Measurements from ENCODE around the gene CLK2. TPM values are rescaled to one million over a fixed set of nuclear protein-coding genes. Genes with fewer than 3 reads are reported as not detected.
A peak's percentile ranks its signal among the peaks of the same experiment; 100 is the strongest.
"Not testable (repeated sequence)": the region's sequence is repeated elsewhere in the genome, so short reads cannot be mapped to it uniquely, and the experiment has no call there.

CLK2 gene
- total RNA-seq, 1 donor from 2014 or later = 106 TPM

GRCh38 chr1:155219592-155220031, 53.7 kb downstream of the CLK2 start:
- peak overlapping the region; percentile 37 for H3K27ac Mint-ChIP-seq
- peak overlapping the region; percentile 55 for H3K4me3 Mint-ChIP-seq (ENCODE audit: low read depth)
- no peak for TF ChIP-seq CTCF (IDR thresholded peaks at IDR 0.05; ENCODE audit: unreplicated experiment)
- no peaks in the 10 kb centered on the region for H3K9me3 Mint-ChIP-seq (ENCODE audit: low read depth)
- no peak for DNase-seq (ENCODE audit: low spot score, unreplicated experiment)
- H3K36me3 Mint-ChIP-seq (ENCODE audit: insufficient read depth) = no peaks in the 10 kb centered on the region
- no peaks in the 10 kb centered on the region for H3K27me3 Mint-ChIP-seq
- peaks cover 8% of the 10 kb centered on the region for H3K4me1 Mint-ChIP-seq (ENCODE audit: low read depth)

GRCh38 chr1:155218854-155219591, 54.3 kb downstream of the CLK2 start:
- DNase-seq (ENCODE audit: low spot score, unreplicated experiment) = no peak
- H3K4me1 Mint-ChIP-seq (ENCODE audit: low read depth) = peaks cover 8% of the 10 kb centered on the region
- no peak for TF ChIP-seq CTCF (IDR thresholded peaks at IDR 0.05; ENCODE audit: unreplicated experiment)
- peak overlapping the region; percentile 37 for H3K27ac Mint-ChIP-seq
- H3K36me3 Mint-ChIP-seq (ENCODE audit: insufficient read depth) = no peaks in the 10 kb centered on the region
- H3K4me3 Mint-ChIP-seq (ENCODE audit: low read depth) = peak overlapping the region; percentile 55
- H3K9me3 Mint-ChIP-seq (ENCODE audit: low read depth) = no peaks in the 10 kb centered on the region
- no peaks in the 10 kb centered on the region for H3K27me3 Mint-ChIP-seq

GRCh38 chr1:155214702-155215101, 58.6 kb downstream of the CLK2 start:
- not testable (repeated sequence) for H3K4me1 Mint-ChIP-seq (ENCODE audit: low read depth); H3K27ac Mint-ChIP-seq; H3K36me3 Mint-ChIP-seq (ENCODE audit: insufficient read depth); DNase-seq (ENCODE audit: low spot score, unreplicated experiment); H3K9me3 Mint-ChIP-seq (ENCODE audit: low read depth); H3K27me3 Mint-ChIP-seq; H3K4me3 Mint-ChIP-seq (ENCODE audit: low read depth)

Other genes starting within 250 kb of the CLK2 start
- gene DCST2, start 239.7 kb downstream of the CLK2 start, total RNA-seq = 2.2 TPM in 2 replicates
- not detected in 2 replicates for gene DCST1, start 239.7 kb downstream of the CLK2 start, total RNA-seq
- gene ADAM15, start 222.2 kb downstream of the CLK2 start, total RNA-seq = 20.9 and 22.1 TPM in 2 replicates
- 45.5 and 46.8 TPM in 2 replicates for gene EFNA4, start 209.8 kb downstream of the CLK2 start, total RNA-seq
- gene EFNA3, start 194.7 kb downstream of the CLK2 start, total RNA-seq = 9.0 and 10.5 TPM in 2 replicates
- gene EFNA1, start 145.6 kb downstream of the CLK2 start, total RNA-seq = 22.1 and 22.2 TPM in 2 replicates
- gene SLC50A1, start 137.7 kb downstream of the CLK2 start, total RNA-seq = 33.3 and 35.5 TPM in 2 replicates
- 45.6 and 49.3 TPM in 2 replicates for gene DPM3, start 133.0 kb downstream of the CLK2 start, total RNA-seq
- 146 and 149 TPM in 2 replicates for gene KRTCAP2, start 100.2 kb downstream of the CLK2 start, total RNA-seq
- gene TRIM46, start 99.7 kb downstream of the CLK2 start, total RNA-seq = 21.1 and 25.7 TPM in 2 replicates
- 46.0 and 52.2 TPM in 2 replicates for gene THBS3, start 65.6 kb downstream of the CLK2 start, total RNA-seq
- 38.1 and 38.7 TPM in 2 replicates for gene MTX1, start 64.8 kb downstream of the CLK2 start, total RNA-seq
- gene ENTREP3, start 18.0 kb downstream of the CLK2 start, total RNA-seq = 58.4 and 59.0 TPM in 2 replicates
- gene SCAMP3, start 11.1 kb downstream of the CLK2 start, total RNA-seq = 53.1 and 57.1 TPM in 2 replicates
- 13.6 and 15.6 TPM in 2 replicates for gene HCN3, start 4.0 kb upstream of the CLK2 start, total RNA-seq
- 0.16 and 0.57 TPM in 2 replicates for gene PKLR, start 27.9 kb upstream of the CLK2 start, total RNA-seq
- gene FDPS, start 35.4 kb upstream of the CLK2 start, total RNA-seq = 232 and 261 TPM in 2 replicates
- 37.3 and 37.4 TPM in 2 replicates for gene RUSC1, start 47.4 kb upstream of the CLK2 start, total RNA-seq